GM21528 (cell line): ENCODE results near the gene PCDH10.
"Not testable (repeated sequence)": the region's sequence is repeated elsewhere in the genome, so short reads cannot be mapped to it uniquely, and the experiment has no call there.

Experiments
- ATAC-seq: cut with Tn5 transposase; IDR thresholded peaks from one replicate; pipeline ENCODE4 v1.9.1; 2021; ENCODE audit warnings: mild to moderate bottlenecking, moderate library complexity; ENCODE audit not compliant: unreplicated experiment, low FRiP score

The PCDH10 gene

DNA sequence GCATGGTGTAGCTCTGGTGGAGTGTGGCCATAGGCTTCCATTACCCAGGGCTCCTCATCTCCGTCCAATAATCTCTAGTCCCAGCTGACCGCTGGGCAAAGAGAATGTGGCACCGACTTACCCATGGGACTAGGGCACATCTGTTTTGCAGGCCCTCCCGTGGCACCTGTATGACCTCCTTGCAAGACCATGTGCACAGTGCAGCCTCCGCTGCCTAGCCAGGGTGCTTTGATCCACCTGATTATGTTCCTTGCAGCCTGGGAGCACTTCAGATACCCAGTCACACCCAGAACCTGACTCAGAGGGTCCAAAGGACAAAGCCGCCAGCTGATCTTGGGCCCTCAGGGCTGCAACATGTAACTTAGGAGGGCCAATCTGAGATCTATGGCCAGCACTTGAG lies 84.8 kb downstream of the PCDH10 start:
- no peak for ATAC-seq

DNA sequence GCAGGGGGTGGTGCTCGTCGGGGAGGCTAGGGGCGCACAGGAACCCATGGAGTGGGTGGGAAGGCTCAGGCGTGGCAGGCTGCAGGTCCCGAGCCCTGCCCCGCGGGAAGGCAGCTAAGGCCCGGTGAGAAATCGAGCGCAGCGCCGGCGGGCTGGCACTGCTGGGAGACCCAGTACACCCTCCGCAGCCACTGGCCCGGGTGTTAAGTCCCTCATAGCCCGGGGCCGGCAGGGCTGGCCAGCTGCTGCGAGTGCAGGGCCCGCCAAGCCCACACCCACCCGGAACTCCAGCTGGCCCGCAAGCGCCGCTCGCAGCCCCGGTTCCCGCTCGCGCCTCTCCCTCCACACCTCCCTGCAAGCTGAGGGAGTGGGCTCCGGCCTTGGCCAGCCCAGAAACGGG lies 91.4 kb downstream of the PCDH10 start:
- not testable (repeated sequence) for ATAC-seq
